GM23248 (cell line): ENCODE measurements around the gene BMPR2.

ENCODE experiments used
- EZH2 ChIP-seq: fragments of 200-600 bp; sonication (generic); IDR thresholded peaks from 2 replicates; pipeline ENCODE4 v1.6.1; 2018; ENCODE audit warnings: antibody characterized with exemption, mild to moderate bottlenecking; ENCODE audit not compliant: insufficient read depth, poor library complexity, severe bottlenecking
- EZH2phosphoT487 ChIP-seq: fragments of 200-600 bp; sonication (generic); IDR thresholded peaks from 2 replicates; pipeline ENCODE4 v1.6.1; 2018; ENCODE audit warnings: antibody characterized with exemption, moderate library complexity, mild to moderate bottlenecking, low read depth; ENCODE audit not compliant: insufficient read depth

- TF ChIP-seq EZH2: no peak
- no peak for TF ChIP-seq EZH2phosphoT487
These were observed 153.9 kb downstream of the BMPR2 start for GRCh38 chr2:202530038-202530437.
